ENCODE data around the gene LRTM2.

DNA sequence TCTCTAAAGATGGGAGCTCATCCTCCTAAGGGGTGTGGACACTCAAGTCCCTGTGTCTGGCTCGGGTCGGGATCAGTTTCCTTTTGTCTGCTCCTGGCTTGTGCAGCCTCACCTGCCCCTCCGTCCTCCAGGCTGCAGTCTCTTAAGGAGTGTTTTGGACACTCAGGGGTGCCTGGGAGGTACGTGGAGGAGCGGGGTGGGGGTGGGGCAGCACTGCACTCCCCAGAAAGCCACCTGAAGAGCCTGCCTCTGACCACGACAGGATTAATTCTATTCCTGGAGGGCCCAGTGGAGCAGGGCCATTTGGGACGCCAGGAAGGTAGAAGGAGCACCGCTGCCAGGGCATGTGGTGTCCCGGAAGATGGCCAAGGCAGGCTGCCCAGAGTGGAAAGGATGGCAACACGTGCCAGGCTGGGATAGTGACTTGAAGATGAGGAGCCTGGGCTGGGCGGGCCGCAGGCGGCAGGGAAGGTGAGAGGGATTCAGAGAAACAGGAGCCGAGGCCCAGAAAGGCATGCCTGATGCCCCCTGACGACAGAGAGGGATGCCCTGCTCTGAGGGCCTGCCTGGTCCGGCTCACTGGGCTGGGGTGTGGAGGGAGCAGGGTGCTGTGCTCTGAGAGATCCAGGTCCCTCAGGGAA lies 14.8 kb upstream of the LRTM2 start:
- TF ChIP-seq, protein P1, sequence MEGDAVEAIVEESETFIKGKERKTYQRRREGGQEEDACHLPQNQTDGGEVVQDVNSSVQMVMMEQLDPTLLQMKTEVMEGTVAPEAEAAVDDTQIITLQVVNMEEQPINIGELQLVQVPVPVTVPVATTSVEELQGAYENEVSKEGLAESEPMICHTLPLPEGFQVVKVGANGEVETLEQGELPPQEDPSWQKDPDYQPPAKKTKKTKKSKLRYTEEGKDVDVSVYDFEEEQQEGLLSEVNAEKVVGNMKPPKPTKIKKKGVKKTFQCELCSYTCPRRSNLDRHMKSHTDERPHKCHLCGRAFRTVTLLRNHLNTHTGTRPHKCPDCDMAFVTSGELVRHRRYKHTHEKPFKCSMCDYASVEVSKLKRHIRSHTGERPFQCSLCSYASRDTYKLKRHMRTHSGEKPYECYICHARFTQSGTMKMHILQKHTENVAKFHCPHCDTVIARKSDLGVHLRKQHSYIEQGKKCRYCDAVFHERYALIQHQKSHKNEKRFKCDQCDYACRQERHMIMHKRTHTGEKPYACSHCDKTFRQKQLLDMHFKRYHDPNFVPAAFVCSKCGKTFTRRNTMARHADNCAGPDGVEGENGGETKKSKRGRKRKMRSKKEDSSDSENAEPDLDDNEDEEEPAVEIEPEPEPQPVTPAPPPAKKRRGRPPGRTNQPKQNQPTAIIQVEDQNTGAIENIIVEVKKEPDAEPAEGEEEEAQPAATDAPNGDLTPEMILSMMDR (conservative IDR thresholded peaks at IDR 0.05; ENCODE audit: low read length) = no peak
- TF ChIP-seq EZH2phosphoT487 (IDR thresholded peaks at IDR 0.05; ENCODE audit: borderline replicate concordance) = no peak
